ENCODE data around the gene ABL1.

DNA sequence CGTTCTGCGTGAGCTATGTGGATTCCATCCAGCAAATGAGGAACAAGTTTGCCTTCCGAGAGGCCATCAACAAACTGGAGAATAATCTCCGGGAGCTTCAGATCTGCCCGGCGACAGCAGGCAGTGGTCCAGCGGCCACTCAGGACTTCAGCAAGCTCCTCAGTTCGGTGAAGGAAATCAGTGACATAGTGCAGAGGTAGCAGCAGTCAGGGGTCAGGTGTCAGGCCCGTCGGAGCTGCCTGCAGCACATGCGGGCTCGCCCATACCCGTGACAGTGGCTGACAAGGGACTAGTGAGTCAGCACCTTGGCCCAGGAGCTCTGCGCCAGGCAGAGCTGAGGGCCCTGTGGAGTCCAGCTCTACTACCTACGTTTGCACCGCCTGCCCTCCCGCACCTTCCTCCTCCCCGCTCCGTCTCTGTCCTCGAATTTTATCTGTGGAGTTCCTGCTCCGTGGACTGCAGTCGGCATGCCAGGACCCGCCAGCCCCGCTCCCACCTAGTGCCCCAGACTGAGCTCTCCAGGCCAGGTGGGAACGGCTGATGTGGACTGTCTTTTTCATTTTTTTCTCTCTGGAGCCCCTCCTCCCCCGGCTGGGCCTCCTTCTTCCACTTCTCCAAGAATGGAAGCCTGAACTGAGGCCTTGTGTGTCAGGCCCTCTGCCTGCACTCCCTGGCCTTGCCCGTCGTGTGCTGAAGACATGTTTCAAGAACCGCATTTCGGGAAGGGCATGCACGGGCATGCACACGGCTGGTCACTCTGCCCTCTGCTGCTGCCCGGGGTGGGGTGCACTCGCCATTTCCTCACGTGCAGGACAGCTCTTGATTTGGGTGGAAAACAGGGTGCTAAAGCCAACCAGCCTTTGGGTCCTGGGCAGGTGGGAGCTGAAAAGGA is 50.7 kb downstream of the ABL1 start:
- TF ChIP-seq GATA3 (IDR thresholded peaks at IDR 0.05; ENCODE audit: low read depth, low read length) (no peak), GATA2 (IDR thresholded peaks at IDR 0.05; ENCODE audit: low read depth, low read length) (no peak)
